Trophoblast cell (in vitro differentiated cells and primary cell): ENCODE data around the gene CDCA8.
A peak's percentile ranks its signal among the peaks of the same experiment; 100 is the strongest.
"Not testable (repeated sequence)": the region's sequence is repeated elsewhere in the genome, so short reads cannot be mapped to it uniquely, and the experiment has no call there.

ENCODE experiments used
- DNase-seq, 2 donors: peaks; one replicate each; pipeline ENCODE4 v3.0.0-alpha.2; 2016
- H2AFZ ChIP-seq: 2 replicates; pipeline ENCODE4 v1.6.1; 2013; ENCODE audit warnings: low read length, moderate library complexity, mild to moderate bottlenecking; ENCODE audit not compliant: insufficient read depth, poor library complexity
- H2AK5ac ChIP-seq: 2 replicates; pipeline ENCODE4 v1.6.1; 2013; ENCODE audit warnings: mild to moderate bottlenecking, low read length
- H2BK120ac ChIP-seq: 2 replicates; pipeline ENCODE4 v1.6.1; 2013; ENCODE audit warnings: low read length, mild to moderate bottlenecking, moderate library complexity; ENCODE audit not compliant: insufficient read depth, poor library complexity
- H2BK12ac ChIP-seq: 2 replicates; pipeline ENCODE4 v1.6.1; 2013; ENCODE audit warnings: mild to moderate bottlenecking, low read length, moderate library complexity
- H2BK5ac ChIP-seq: 2 replicates; pipeline ENCODE4 v1.6.1; 2013; ENCODE audit warnings: low read length, low read depth, moderate library complexity, mild to moderate bottlenecking; ENCODE audit not compliant: poor library complexity
- H3K14ac ChIP-seq: 2 replicates; pipeline ENCODE4 v1.6.1; 2013; ENCODE audit warnings: mild to moderate bottlenecking, low read length
- H3K18ac ChIP-seq: 2 replicates; pipeline ENCODE4 v1.6.1; 2013; ENCODE audit warnings: mild to moderate bottlenecking, low read length
- H3K23ac ChIP-seq: 2 replicates; pipeline ENCODE4 v1.6.1; 2013; ENCODE audit warnings: low read length
- H3K27ac ChIP-seq: 2 replicates; pipeline ENCODE4 v1.5.1; 2013; ENCODE audit warnings: low read depth, mild to moderate bottlenecking, inconsistent platforms, low read length, moderate library complexity
- H3K27me3 ChIP-seq: 2 replicates; pipeline ENCODE4 v1.6.1; 2013; ENCODE audit warnings: inconsistent platforms, mild to moderate bottlenecking, low read length, moderate library complexity; ENCODE audit not compliant: insufficient read depth
- H3K36me3 ChIP-seq, 2 experiments: 1 replicate in 1 of 2; 2 replicates in 1 of 2; pipeline ENCODE4 v1.6.1; 2013; ENCODE audit warnings: low read length in 2 of 2, mild to moderate bottlenecking in 2 of 2, moderate library complexity in 1 of 2; ENCODE audit not compliant: insufficient read depth in 2 of 2, control insufficient read depth in 1 of 2
- H3K4ac ChIP-seq: 2 replicates; pipeline ENCODE4 v1.6.1; 2013; ENCODE audit warnings: low read depth, mild to moderate bottlenecking, low read length, moderate library complexity
- H3K4me1 ChIP-seq, 2 experiments: 1 replicate in 1 of 2; 2 replicates in 1 of 2; pipeline ENCODE4 v1.6.1; 2013; ENCODE audit warnings: low read length in 2 of 2, mild to moderate bottlenecking in 2 of 2, moderate library complexity in 1 of 2; ENCODE audit not compliant: insufficient read depth in 2 of 2, control insufficient read depth in 1 of 2
- H3K4me2 ChIP-seq: 2 replicates; pipeline ENCODE4 v1.6.1; 2013; ENCODE audit warnings: inconsistent platforms, mild to moderate bottlenecking, low read length, moderate library complexity
- H3K4me3 ChIP-seq: 2 replicates; pipeline ENCODE4 v1.5.1; 2013; ENCODE audit warnings: mild to moderate bottlenecking, low read depth, low read length, inconsistent platforms
- H3K79me1 ChIP-seq: one replicate; pipeline ENCODE4 v1.6.1; 2013; ENCODE audit warnings: low read length
- H3K79me2 ChIP-seq: 2 replicates; pipeline ENCODE4 v1.6.1; 2013; ENCODE audit warnings: low read length, mild to moderate bottlenecking; ENCODE audit not compliant: control insufficient read depth, insufficient read depth, poor library complexity
- H3K9ac ChIP-seq: 2 replicates; pipeline ENCODE4 v1.6.1; 2013; ENCODE audit warnings: mild to moderate bottlenecking, low read length
- H3K9me3 ChIP-seq: 2 replicates; pipeline ENCODE4 v1.6.1; 2013; ENCODE audit warnings: low read depth, mild to moderate bottlenecking, control low read depth, inconsistent platforms, low read length; ENCODE audit not compliant: insufficient read depth
- H4K12ac ChIP-seq: 2 replicates; pipeline ENCODE4 v1.6.1; 2013; ENCODE audit warnings: low read depth, mild to moderate bottlenecking, low read length, moderate library complexity
- H4K8ac ChIP-seq: 2 replicates; pipeline ENCODE4 v1.6.1; 2013; ENCODE audit warnings: low read depth, mild to moderate bottlenecking, low read length, moderate library complexity
- H4K91ac ChIP-seq: one replicate; pipeline ENCODE4 v1.6.1; 2013; ENCODE audit warnings: low read depth, mild to moderate bottlenecking, low read length, moderate library complexity
- WGBS: extraction: QIAGEN DNeasy Blood & Tissue Kit; methylation state at CpG from one replicate; pipeline ENCODE4 v1.1.7; 2013; ENCODE audit warnings: missing lambda C conversion rate; ENCODE audit not compliant: insufficient read length, insufficient coverage; ENCODE audit errors: extremely low coverage; 5-methylcytosine and 5-hydroxymethylcytosine counted together

The CDCA8 gene

GRCh38 chr1:37734629-37735591 lies 42.6 kb downstream of the CDCA8 start:
- Histone ChIP-seq H3K4me1 (peaks cover 0 to 4% of the 10 kb centered on the region in 2 experiments), H3K4me3 (no peak overlapping the region), H3K79me2 (no peaks in the 10 kb centered on the region), H3K9me3 (peaks cover 3% of the 10 kb centered on the region), H4K8ac (no peak overlapping the region), H3K4me2 (peak overlapping the region; percentile 50), H3K79me1 (no peaks in the 10 kb centered on the region), H3K14ac (no peak overlapping the region), H2BK5ac (no peak overlapping the region), H3K4ac (no peak overlapping the region), H4K91ac (no peak overlapping the region), H3K9ac (no peak overlapping the region), H3K27me3 (peaks cover 4% of the 10 kb centered on the region), H4K12ac (no peak overlapping the region), H2BK120ac (no peak overlapping the region), H2AFZ (no peak overlapping the region), H3K36me3 (no peaks in the 10 kb centered on the region), H3K18ac (no peak overlapping the region), H3K23ac (no peak overlapping the region), H3K27ac (no peak overlapping the region), H2AK5ac (no peak overlapping the region), H2BK12ac (no peak overlapping the region)
- WGBS: no CpG with 5 or more reads among the region's 32 CpGs
- no peak for DNase-seq

GRCh38 chr1:37737975-37738374 lies 45.7 kb downstream of the CDCA8 start:
- not testable (repeated sequence) for H2BK12ac ChIP-seq, H3K23ac ChIP-seq, H3K27ac ChIP-seq, H3K14ac ChIP-seq, H4K12ac ChIP-seq, H3K9me3 ChIP-seq, H2AFZ ChIP-seq, H3K4me1 ChIP-seq, H2AK5ac ChIP-seq, H3K9ac ChIP-seq, H3K79me1 ChIP-seq, H3K36me3 ChIP-seq, H4K91ac ChIP-seq, DNase-seq, H3K4me2 ChIP-seq, H2BK120ac ChIP-seq, H3K4me3 ChIP-seq, H3K27me3 ChIP-seq, H3K18ac ChIP-seq, H3K4ac ChIP-seq, H2BK5ac ChIP-seq, H3K79me2 ChIP-seq, H4K8ac ChIP-seq
- WGBS: no CpG with 5 or more reads among the region's 7 CpGs

- not testable (repeated sequence) for H3K9ac ChIP-seq, H3K14ac ChIP-seq, H3K18ac ChIP-seq, H3K23ac ChIP-seq, H3K79me2 ChIP-seq, H3K36me3 ChIP-seq, H2BK12ac ChIP-seq, H2AK5ac ChIP-seq, H4K12ac ChIP-seq, H3K9me3 ChIP-seq, H3K27ac ChIP-seq, H3K27me3 ChIP-seq, H3K4me1 ChIP-seq, H2BK120ac ChIP-seq, H4K8ac ChIP-seq, H2BK5ac ChIP-seq, DNase-seq, H3K79me1 ChIP-seq, H4K91ac ChIP-seq, H3K4ac ChIP-seq, H3K4me3 ChIP-seq, H2AFZ ChIP-seq, H3K4me2 ChIP-seq
- WGBS: no CpG with 5 or more reads among the region's 4 CpGs
These were observed 46.3 kb downstream of the CDCA8 start for GRCh38 chr1:37738619-37739018.

- Histone ChIP-seq H3K27me3 (peaks cover 4% of the 10 kb centered on the region), H3K4ac (no peak overlapping the region), H4K91ac (no peak overlapping the region), H3K79me2 (no peaks in the 10 kb centered on the region), H3K18ac (no peak overlapping the region), H3K4me1 (peaks cover 0 to 4% of the 10 kb centered on the region in 2 experiments), H3K36me3 (no peaks in the 10 kb centered on the region), H2BK12ac (no peak overlapping the region), H3K79me1 (no peaks in the 10 kb centered on the region), H3K27ac (no peak overlapping the region), H3K9ac (no peak overlapping the region), H4K8ac (no peak overlapping the region), H3K4me2 (no peak overlapping the region), H3K14ac (no peak overlapping the region), H3K23ac (no peak overlapping the region), H4K12ac (no peak overlapping the region), H2BK5ac (no peak overlapping the region), H2BK120ac (no peak overlapping the region), H2AFZ (no peak overlapping the region), H3K9me3 (peaks cover 3% of the 10 kb centered on the region), H2AK5ac (no peak overlapping the region), H3K4me3 (no peak overlapping the region)
- no CpG with 5 or more reads among the region's 2 CpGs for WGBS
- peak; percentile 72 to 85 for DNase-seq
These were observed 46.9 kb downstream of the CDCA8 start for GRCh38 chr1:37739222-37739621.
